ENCODE data around the gene MANSC4. TPM values are rescaled to one million over a fixed set of nuclear protein-coding genes. Genes with fewer than 3 reads are reported as not detected.
A peak's percentile ranks its signal among the peaks of the same experiment; 100 is the strongest.

The MANSC4 gene
- total RNA-seq (not detected in 2 replicates), polyA plus RNA-seq (0.25 TPM in 1 of 2 replicates, not detected in the other), polyA minus RNA-seq (not detected in 2 replicates)
- 0.12 TPM for total RNA-seq (2013)

GRCh38 chr12:27779920-27780611 is at the start of gene MANSC4, which contains the start of gene KLHL42:
Gene MANSC4 (minus strand): TSS chr12:27780236. CDS start chr12:27771276, 8,960 bp downstream.
Gene KLHL42 (plus strand): TSS chr12:27780233. CDS start chr12:27780331, 98 bp downstream.
- peaks cover 11 to 15% of the 10 kb centered on the region in 2 donors for H3K4me1 ChIP-seq (ENCODE audit: control insufficient read depth in 2 of 2, insufficient read depth in 2 of 2, low read length in 2 of 2)
- no peaks in the 10 kb centered on the region for H3K36me3 ChIP-seq (replicated peaks in 1 of 2; ENCODE audit: control extremely low read depth in 1 of 2, control insufficient read depth in 1 of 2, extremely low read depth in 1 of 2, insufficient read depth in 2 of 2, low read length in 1 of 2)
- no peaks in the 10 kb centered on the region for H3K9me3 Mint-ChIP-seq (ENCODE audit: insufficient read depth)
- DNase-seq (peak; percentile 83), ATAC-seq (ENCODE audit: low read depth) (peak; percentile 86)
- ChIA-PET CTCF (interaction anchor here (0.9 to 2.7 kb wide), 5 partner anchors 9 to 70 kb away, joined by 3 to 13 read pairs (median 3); partner anchors contain the start of gene MRPS35), POLR2A (interaction anchor here (2.0 kb wide), 1 partner anchor 70 kb away, joined by 9 read pairs; the partner anchor contains the start of gene MRPS35)
- WGBS (ENCODE audit: insufficient coverage), result under 1% methylated on average over 92 of the region's 92 CpGs
- peak within 1 kb of the TSS; percentile 90 for H3K27ac Mint-ChIP-seq
- peak within 1 kb of the TSS; percentile 99 for H3K4me2 ChIP-seq (replicated peaks; ENCODE audit: low read depth, low read length, poor library complexity, severe bottlenecking)
- H4K20me1 ChIP-seq (ENCODE audit: control insufficient read depth, insufficient read depth, low read length, poor library complexity, severe bottlenecking), result no peaks in the 10 kb centered on the region
- H3K4me1 Mint-ChIP-seq, result peaks cover 29% of the 10 kb centered on the region
- no peaks in the 10 kb centered on the region for H3K27me3 ChIP-seq (replicated peaks in 1 of 4; ENCODE audit: control extremely low read depth in 1 of 4, control insufficient read depth in 3 of 4, insufficient read depth in 4 of 4, low read length in 3 of 4)
- peak within 1 kb of the TSS; percentile 39 to 81 (median 67) for H3K4me3 ChIP-seq (ENCODE audit: control extremely low read depth in 1 of 5, extremely low read depth in 1 of 5, insufficient read depth in 1 of 5, low read depth in 2 of 5, low read length in 4 of 5)
- H2AFZ ChIP-seq (ENCODE audit: insufficient read depth, low read depth, low read length, poor library complexity, severe bottlenecking), result peak within 1 kb of the TSS; percentile 95
- TF ChIP-seq EZH2 (IDR thresholded peaks at IDR 0.05; ENCODE audit: borderline replicate concordance, insufficient read depth, low read depth, low read length, poor library complexity, severe bottlenecking), result no peak
- no peak for TF ChIP-seq CTCF (IDR thresholded peaks at IDR 0.05)
- H3K9ac ChIP-seq (ENCODE audit: low read length), result peak within 1 kb of the TSS; percentile 87
- H3K27ac ChIP-seq (ENCODE audit: low read length in 2 of 2), result peak within 1 kb of the TSS in 1 of 2 donors; percentile 69
- peak within 1 kb of the TSS; percentile 90 for H3K4me3 Mint-ChIP-seq
- H3K27me3 Mint-ChIP-seq, result no peaks in the 10 kb centered on the region
- H3K9me3 ChIP-seq (ENCODE audit: control extremely low read depth in 1 of 3, control insufficient read depth in 2 of 3, insufficient read depth in 1 of 3, low read length in 2 of 3), result no peaks in the 10 kb centered on the region
- intact Hi-C loops (cut with micrococcal nuclease), result loop anchor here (1.0 to 10.0 kb wide), 3 partner anchors 41 to 255 kb away; partner anchors contain the start of genes MRPS35 and PPFIBP1
- H3K79me2 ChIP-seq (ENCODE audit: control insufficient read depth, insufficient read depth, low read length), result peaks cover 25% of the 10 kb centered on the region

- no CpG with 5 or more reads among the region's 3 CpGs for WGBS (ENCODE audit: insufficient coverage)
Measured at GRCh38 chr12:27828196-27828595, 48.2 kb upstream of the MANSC4 start.

More at GRCh38 chr12:27828196-27828595, 48.2 kb upstream of the MANSC4 start:
- no peak overlapping the region for H3K27ac ChIP-seq (ENCODE audit: low read length in 2 of 2)
- H2AFZ ChIP-seq (ENCODE audit: insufficient read depth, low read depth, low read length, poor library complexity, severe bottlenecking), result no peak overlapping the region
- no peak overlapping the region for H3K9ac ChIP-seq (ENCODE audit: low read length)
- Mint-ChIP-seq H3K27ac (no peak overlapping the region), H3K4me1 (peaks cover 17% of the 10 kb centered on the region), H3K9me3 (ENCODE audit: insufficient read depth) (no peaks in the 10 kb centered on the region), H3K27me3 (peaks cover under 1% of the 10 kb centered on the region), H3K4me3 (no peak overlapping the region)
- no peaks in the 10 kb centered on the region for H3K79me2 ChIP-seq (ENCODE audit: control insufficient read depth, insufficient read depth, low read length)
- peaks cover 0 to 11% of the 10 kb centered on the region in 2 donors for H3K4me1 ChIP-seq (ENCODE audit: control insufficient read depth in 2 of 2, insufficient read depth in 2 of 2, low read length in 2 of 2)
- ATAC-seq (ENCODE audit: low read depth) (no peak), DNase-seq (no peak)
- no peaks in the 10 kb centered on the region for H3K9me3 ChIP-seq (ENCODE audit: control extremely low read depth in 1 of 3, control insufficient read depth in 2 of 3, insufficient read depth in 1 of 3, low read length in 2 of 3)
- no peaks in the 10 kb centered on the region for H4K20me1 ChIP-seq (ENCODE audit: control insufficient read depth, insufficient read depth, low read length, poor library complexity, severe bottlenecking)
- H3K27me3 ChIP-seq (replicated peaks in 1 of 4; ENCODE audit: control extremely low read depth in 1 of 4, control insufficient read depth in 3 of 4, insufficient read depth in 4 of 4, low read length in 3 of 4), result no peaks in the 10 kb centered on the region
- H3K4me2 ChIP-seq (replicated peaks; ENCODE audit: low read depth, low read length, poor library complexity, severe bottlenecking), result no peak overlapping the region
- no peaks in the 10 kb centered on the region for H3K36me3 ChIP-seq (replicated peaks in 1 of 2; ENCODE audit: control extremely low read depth in 1 of 2, control insufficient read depth in 1 of 2, extremely low read depth in 1 of 2, insufficient read depth in 2 of 2, low read length in 1 of 2)
- H3K4me3 ChIP-seq (ENCODE audit: control extremely low read depth in 1 of 5, extremely low read depth in 1 of 5, insufficient read depth in 1 of 5, low read depth in 2 of 5, low read length in 4 of 5), result no peak overlapping the region
- no peak for TF ChIP-seq CTCF (IDR thresholded peaks at IDR 0.05)
- no peak for TF ChIP-seq EZH2 (IDR thresholded peaks at IDR 0.05; ENCODE audit: borderline replicate concordance, insufficient read depth, low read depth, low read length, poor library complexity, severe bottlenecking)
- ChIA-PET POLR2A (no interaction called here), CTCF (no interaction called here)
- intact Hi-C loops (cut with micrococcal nuclease), result no loop called here
